ENCODE measurements around the gene PDYN.

GRCh38 chr20:1975291-1975690 is 18.6 kb downstream of the PDYN start:
- TF ChIP-seq YY1 (IDR thresholded peaks at IDR 0.05; ENCODE audit: low read depth, low read length) (no peak), ATF2 (IDR thresholded peaks at IDR 0.05; ENCODE audit: low read length) (no peak), POLR2A (IDR thresholded peaks at IDR 0.05; ENCODE audit: low read depth, low read length) (no peak)

Measured in GM12878 (cell line).